OCI-LY7 (cell line): Measurements from ENCODE around the gene ACOD1. TPM values are rescaled to one million over a fixed set of nuclear protein-coding genes. Genes with fewer than 3 reads are reported as not detected.
"Not testable (repeated sequence)": the region's sequence is repeated elsewhere in the genome, so short reads cannot be mapped to it uniquely, and the experiment has no call there.

Experiments used
- Bru-seq: library from RNA; stranded (reverse); fragments of 400-500 nt; gene quantifications from one replicate; lab custom pipeline; 2021; lab: Mats Ljungman, UMichigan
- BruChase-seq, 2 experiments: library from RNA; stranded (reverse); fragments of 400-500 nt; gene quantifications; one replicate each; lab custom pipeline; 2021; lab: Mats Ljungman, UMichigan
- BruUV-seq: library from RNA; stranded (reverse); fragments of 400-500 nt; replicated peaks from 2 replicates; lab custom pipeline; 2021; lab: Mats Ljungman, UMichigan
- CTCF ChIA-PET: fragments of 300-600 bp; sonication (Branson Sonifier 250); formaldehyde crosslinking; loops from one replicate; lab custom pipeline; 2022; ENCODE audit warnings: antibody characterized with exemption; ENCODE audit not compliant: unreplicated experiment; lab: Charles Lee
- POLR2A ChIA-PET: fragments of 300-600 bp; sonication (Branson Sonifier 250); formaldehyde crosslinking; loops from one replicate; lab custom pipeline; 2022; ENCODE audit warnings: antibody characterized with exemption; lab: Charles Lee
- DNase-seq: peaks from one replicate; pipeline ENCODE4 v3.0.0-alpha.2; 2015; ENCODE audit warnings: low spot score
- H2AFZ ChIP-seq: fragments of 200-600 bp; sonication (generic), shearing (Covaris generic); 2 replicates; pipeline ENCODE4 v1.6.1; 2014; ENCODE audit warnings: mild to moderate bottlenecking, antibody characterized with exemption, low read length, moderate library complexity
- H3K27ac ChIP-seq: fragments of 200-600 bp; sonication (generic); 2 replicates; pipeline ENCODE4 v1.5.1; 2014; ENCODE audit warnings: mixed run types, low read depth, mild to moderate bottlenecking, moderate library complexity, low read length, inconsistent platforms; ENCODE audit not compliant: poor library complexity, severe bottlenecking
- H3K36me3 ChIP-seq: fragments of 200-600 bp; sonication (generic); 2 replicates; pipeline ENCODE4 v1.6.1; 2014; ENCODE audit warnings: mild to moderate bottlenecking, antibody characterized with exemption, low read length, moderate library complexity, mixed read lengths; ENCODE audit not compliant: insufficient read depth
- H3K4me1 ChIP-seq: fragments of 200-600 bp; sonication (generic); 2 replicates; pipeline ENCODE4 v1.5.1; 2014; ENCODE audit warnings: mild to moderate bottlenecking, low read length; ENCODE audit not compliant: insufficient read depth, poor library complexity, severe bottlenecking
- H3K4me2 ChIP-seq: fragments of 200-600 bp; sonication (generic); 2 replicates; pipeline ENCODE4 v1.6.1; 2014; ENCODE audit warnings: mild to moderate bottlenecking, low read length
- H3K4me3 ChIP-seq: fragments of 200-600 bp; sonication (generic); 2 replicates; pipeline ENCODE4 v1.5.1; 2014; ENCODE audit warnings: mild to moderate bottlenecking, low read depth, low read length; ENCODE audit not compliant: poor library complexity, severe bottlenecking
- H3K79me2 ChIP-seq: fragments of 200-600 bp; sonication (generic); 2 replicates; pipeline ENCODE4 v1.6.1; 2016; ENCODE audit warnings: low read depth, mild to moderate bottlenecking, low read length, moderate library complexity, mixed read lengths; ENCODE audit not compliant: insufficient read depth
- H3K9me2 ChIP-seq: fragments of 200-600 bp; sonication (generic); 2 replicates; pipeline ENCODE4 v1.6.1; 2016; ENCODE audit warnings: mild to moderate bottlenecking, low read length, mixed read lengths; ENCODE audit not compliant: insufficient read depth
- H3K9me3 ChIP-seq: fragments of 200-600 bp; sonication (generic); 2 replicates; pipeline ENCODE4 v1.6.1; 2014; ENCODE audit warnings: mild to moderate bottlenecking, mixed run types, low read length, mixed read lengths
- H4K20me1 ChIP-seq: fragments of 200-600 bp; sonication (generic); 2 replicates; pipeline ENCODE4 v1.6.1; 2014; ENCODE audit warnings: mild to moderate bottlenecking, antibody characterized with exemption, low read length, moderate library complexity, mixed read lengths; ENCODE audit not compliant: insufficient read depth
- CTCF ChIP-seq: fragments of 200-600 bp; sonication (generic); conservative IDR thresholded peaks from 2 replicates; pipeline ENCODE4 v1.5.1; 2014; ENCODE audit warnings: mild to moderate bottlenecking, antibody characterized with exemption, low read length, moderate library complexity, mixed read lengths
- EZH2phosphoT487 ChIP-seq: fragments of 200-600 bp; sonication (generic); IDR thresholded peaks from 2 replicates; pipeline ENCODE4 v1.6.1; 2018; ENCODE audit warnings: low read depth, borderline replicate concordance, mild to moderate bottlenecking, mixed run types, antibody characterized with exemption, low read length, moderate library complexity, mixed read lengths
- intact Hi-C: fragments of 100-400 bp; cut with micrococcal nuclease; formaldehyde crosslinking; loops from one replicate; pipeline ENCODE4 v1.10.0; 2022; ENCODE audit not compliant: unreplicated experiment
- long read RNA-seq: library from polyadenylated mRNA; stranded (forward); transcript quantifications from one replicate; pipeline ENCODE4 v2.0.0, GENCODE V29; 2022
- total RNA-seq, 2 experiments: library from RNA; depleted of rRNA in 1 of 2; stranded (reverse); fragments of >200 nt in 1 of 2; shearing (Covaris generic) in 1 of 2; gene quantifications; 2 replicates each; pipeline ENCODE4 v1.2.3, GENCODE V29; 2014 to 2022

Gene ACOD1
- total RNA-seq (2014; rRNA removed; shearing (Covaris generic)) (not detected in 2 replicates), total RNA-seq (2022) (not detected in 2 replicates), Bru-seq, nascent RNA (not detected), BruChase-seq, experiment 1, labeled RNA remaining after a 6-hour chase (not detected), BruChase-seq, experiment 2, labeled RNA remaining after a 2-hour chase (not detected)
- long read RNA-seq = 0 reads

- no peak within 1 kb of the TSS for H2AFZ ChIP-seq
- no peaks in the 10 kb centered on the region for H3K9me3 ChIP-seq
- intact Hi-C loops = no loop called here
- H3K27ac ChIP-seq = no peak within 1 kb of the TSS
- H3K36me3 ChIP-seq = no peaks in the 10 kb centered on the region
- no peak within 1 kb of the TSS for H3K4me3 ChIP-seq
- H4K20me1 ChIP-seq = no peaks in the 10 kb centered on the region
- H3K79me2 ChIP-seq = no peaks in the 10 kb centered on the region
- TF ChIP-seq CTCF (no peak), EZH2phosphoT487 (no peak)
- H3K9me2 ChIP-seq = no peaks in the 10 kb centered on the region
- CTCF ChIA-PET = no interaction called here
- H3K4me1 ChIP-seq = no peaks in the 10 kb centered on the region
- no peak within 1 kb of the TSS for H3K4me2 ChIP-seq
- no TSS peak for BruUV-seq
- no peak for DNase-seq
- POLR2A ChIA-PET = interaction anchor here (0.6 kb wide), 2 partner anchors 1666 to 1888 kb away, joined by 4 to 5 read pairs; no protein-coding TSS in a partner anchor
Measured at GRCh38 chr13:76948149-76948548, at the start of gene ACOD1. Gene ACOD1 (plus strand): TSS chr13:76948511. CDS start chr13:76948559, 48 bp downstream.

DNA sequence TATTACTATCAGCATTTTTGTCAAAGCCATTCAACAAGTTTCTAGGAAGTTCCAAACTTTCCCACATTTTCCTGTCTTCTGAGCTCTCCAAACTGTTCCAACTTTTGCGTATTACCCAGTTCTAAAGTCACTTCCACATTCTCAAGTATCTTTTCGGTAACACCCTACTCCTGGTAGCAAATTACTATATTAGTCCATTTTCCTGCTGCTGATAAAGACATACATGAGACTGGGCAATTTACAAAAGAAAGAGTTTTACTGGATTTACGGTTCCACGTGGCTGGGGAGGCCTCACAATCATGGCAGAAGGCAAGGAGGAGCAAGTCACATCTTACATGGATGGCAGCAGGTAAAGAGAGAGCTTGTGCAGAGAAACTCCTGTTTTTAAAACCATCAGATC, 49.2 kb upstream of the ACOD1 start:
- intact Hi-C loops, H3K36me3 ChIP-seq, H3K4me3 ChIP-seq, H3K4me2 ChIP-seq, CTCF ChIA-PET, H3K9me3 ChIP-seq, BruUV-seq, H3K79me2 ChIP-seq, H3K27ac ChIP-seq, H4K20me1 ChIP-seq, H3K9me2 ChIP-seq, H3K4me1 ChIP-seq, DNase-seq, H2AFZ ChIP-seq: not testable (repeated sequence)
- POLR2A ChIA-PET = interaction anchor here (0.7 kb wide), 1 partner anchor 744 kb away, joined by 3 read pairs; no protein-coding TSS in a partner anchor

- TF ChIP-seq CTCF = peak; percentile 99
- no peak for TF ChIP-seq EZH2phosphoT487
- BruUV-seq = no TSS peak
- H3K4me1 ChIP-seq = no peaks in the 10 kb centered on the region
- H3K4me2 ChIP-seq = no peak overlapping the region
- CTCF ChIA-PET = interaction anchor here (0.5 kb wide), 2 partner anchors 17 to 630 kb away, joined by 3 to 4 read pairs; no protein-coding TSS in a partner anchor
- no peaks in the 10 kb centered on the region for H4K20me1 ChIP-seq
- DNase-seq = peak; percentile 63
- no peak overlapping the region for H3K4me3 ChIP-seq
- H3K79me2 ChIP-seq = no peaks in the 10 kb centered on the region
- H3K9me3 ChIP-seq = no peaks in the 10 kb centered on the region
- intact Hi-C loops = loop anchor here (5.0 to 10.0 kb wide), 2 partner anchors 601 to 1026 kb away; no protein-coding TSS in a partner anchor
- no peak overlapping the region for H3K27ac ChIP-seq
- no peaks in the 10 kb centered on the region for H3K9me2 ChIP-seq
- H2AFZ ChIP-seq = no peak overlapping the region
- POLR2A ChIA-PET = interaction anchor here (0.7 to 1.4 kb wide), 4 partner anchors 8 to 44 kb away, joined by 3 to 4 read pairs (median 3); no protein-coding TSS in a partner anchor
- H3K36me3 ChIP-seq = no peaks in the 10 kb centered on the region
Measured at GRCh38 chr13:76903544-76904162, 44.7 kb upstream of the ACOD1 start.
